GM21825 (cell line): Measurements from ENCODE around the gene KCNJ12.

Experiments
- ATAC-seq: cut with Tn5 transposase; IDR thresholded peaks from one replicate; pipeline ENCODE4 v1.9.1; 2021; ENCODE audit warnings: mild to moderate bottlenecking, moderate library complexity; ENCODE audit not compliant: unreplicated experiment

The KCNJ12 gene

DNA sequence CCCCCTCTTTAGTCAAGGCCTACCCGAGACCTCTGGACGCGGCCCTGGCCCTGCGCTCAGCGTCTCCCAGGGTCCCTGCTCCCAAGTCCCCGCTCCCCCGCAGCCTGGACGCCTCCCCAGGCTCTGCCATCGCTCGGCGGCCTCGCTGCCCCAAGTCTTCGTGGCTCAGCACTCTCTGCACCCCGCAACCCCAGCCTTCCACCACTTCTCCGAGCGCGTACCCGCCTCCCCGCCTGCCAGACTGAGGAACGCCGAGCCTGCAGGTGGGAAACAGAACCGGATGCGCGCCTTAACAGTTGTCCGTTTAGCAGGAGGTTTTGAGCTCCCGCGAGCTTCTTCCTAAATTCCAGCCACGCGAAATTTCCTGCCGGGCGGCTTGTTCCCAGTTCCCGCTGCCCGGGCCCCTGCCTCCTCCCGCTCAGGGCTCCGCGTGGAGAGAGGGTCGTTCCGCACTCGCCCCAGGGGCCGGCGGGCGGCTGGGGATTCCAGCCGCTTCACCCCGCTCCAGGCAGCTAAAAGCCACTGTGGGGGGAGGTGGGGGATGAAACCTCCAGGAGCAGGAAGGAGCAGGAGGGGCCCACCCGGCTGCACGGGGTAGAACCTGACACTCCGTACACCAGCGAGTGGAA, 87.7 kb downstream of the KCNJ12 start:
- ATAC-seq, result no peak

DNA sequence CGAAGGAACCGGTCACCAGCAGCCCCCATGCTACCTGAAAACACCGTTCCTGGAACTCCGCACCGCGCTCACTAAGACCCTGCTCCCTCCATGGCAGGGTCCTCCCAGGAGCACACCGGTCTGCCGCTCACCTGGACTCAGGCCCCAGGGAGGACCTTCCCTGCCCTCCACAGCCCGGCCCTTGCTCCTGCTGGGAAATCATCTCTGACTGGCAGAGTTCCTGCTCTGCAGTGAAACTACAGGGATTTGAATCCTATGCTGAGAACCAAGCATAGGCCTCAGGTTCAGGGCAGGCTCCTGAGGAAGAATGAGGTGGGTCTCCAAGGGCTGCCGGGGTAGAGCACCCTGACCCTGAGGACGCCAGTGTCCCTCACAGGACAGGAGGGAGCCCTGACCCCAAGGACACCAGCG, 88.5 kb downstream of the KCNJ12 start:
- no peak for ATAC-seq

DNA sequence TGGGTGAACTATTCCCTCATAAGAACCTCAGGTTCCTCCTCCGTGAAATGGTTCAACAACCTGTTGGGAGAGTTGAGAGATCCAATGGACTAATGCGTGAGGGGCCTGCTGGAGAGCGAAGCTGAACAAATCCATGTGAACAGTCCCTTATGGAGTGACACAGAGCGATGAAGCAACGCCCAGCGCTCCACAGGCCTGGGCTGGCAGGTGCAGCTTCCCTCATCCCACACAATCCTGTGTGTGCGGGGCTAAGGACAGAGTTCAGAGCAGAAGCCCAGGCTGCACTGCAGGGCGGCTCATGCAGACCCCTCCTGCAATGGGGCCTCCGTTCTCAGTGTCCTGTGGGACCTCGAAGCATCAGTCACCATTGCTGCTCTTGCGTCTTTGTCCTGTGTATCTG, 90.4 kb downstream of the KCNJ12 start:
- no peak for ATAC-seq

- ATAC-seq, result no peak
Measured at GRCh38 chr17:21467196-21467595, 91.0 kb downstream of the KCNJ12 start.

GRCh38 chr17:21467739-21468490, 91.8 kb downstream of the KCNJ12 start:
- no peak for ATAC-seq
